GM23248 (cell line): Measurements from ENCODE around the gene PDZRN4.

Source experiments
- EZH2 ChIP-seq: fragments of 200-600 bp; sonication (generic); IDR thresholded peaks from 2 replicates; pipeline ENCODE4 v1.6.1; 2018; ENCODE audit warnings: antibody characterized with exemption, mild to moderate bottlenecking; ENCODE audit not compliant: insufficient read depth, poor library complexity, severe bottlenecking
- EZH2phosphoT487 ChIP-seq: fragments of 200-600 bp; sonication (generic); IDR thresholded peaks from 2 replicates; pipeline ENCODE4 v1.6.1; 2018; ENCODE audit warnings: antibody characterized with exemption, moderate library complexity, mild to moderate bottlenecking, low read depth; ENCODE audit not compliant: insufficient read depth

DNA sequence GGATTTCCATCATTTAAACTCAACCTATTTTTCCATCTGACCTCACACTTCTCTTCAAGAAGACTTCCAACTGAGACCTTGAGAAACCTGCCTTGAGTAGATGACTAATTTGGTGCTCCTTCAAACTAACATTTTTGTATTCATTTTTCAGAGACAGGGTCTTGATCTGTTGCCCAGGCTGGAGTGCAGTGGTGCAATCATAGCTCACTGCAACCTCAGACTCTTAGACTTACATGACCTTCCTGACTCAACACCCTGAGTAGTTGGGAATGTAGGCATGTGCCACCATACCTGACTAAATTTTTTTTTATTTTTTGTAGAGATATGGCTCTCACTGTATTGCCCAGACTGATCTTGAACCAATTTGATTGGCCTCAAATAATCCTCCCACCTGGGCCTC lies 389.9 kb downstream of the PDZRN4 start:
- TF ChIP-seq EZH2, result no peak
- TF ChIP-seq EZH2phosphoT487, result no peak
